NAMALWA (cell line): ENCODE measurements around the gene KRT7.
A peak's percentile ranks its signal among the peaks of the same experiment; 100 is the strongest.

ENCODE experiments used
- DNase-seq: peaks from one replicate; pipeline ENCODE4 v3.0.0-alpha.2; 2015; ENCODE audit warnings: low spot score

Gene KRT7

GRCh38 chr12:52211716-52212585 is 21.1 kb upstream of the KRT7 start:
- DNase-seq: no peak

- DNase-seq: no peak
Measured at GRCh38 chr12:52212701-52213563, 20.1 kb upstream of the KRT7 start.

- DNase-seq: peak; percentile 66
Measured at GRCh38 chr12:52213564-52214420, 19.3 kb upstream of the KRT7 start.

- DNase-seq: no peak
Measured at GRCh38 chr12:52214421-52214802, 18.6 kb upstream of the KRT7 start.

GRCh38 chr12:52215587-52216031 is 17.4 kb upstream of the KRT7 start:
- no peak for DNase-seq

GRCh38 chr12:52216100-52216499 is 16.9 kb upstream of the KRT7 start:
- DNase-seq: no peak

- DNase-seq: no peak
Measured at GRCh38 chr12:52216807-52217206, 16.2 kb upstream of the KRT7 start.

- no peak for DNase-seq
Measured at GRCh38 chr12:52217223-52217622, 15.8 kb upstream of the KRT7 start.

GRCh38 chr12:52218001-52218400 is 15.0 kb upstream of the KRT7 start:
- no peak for DNase-seq

GRCh38 chr12:52220477-52220876 is 12.6 kb upstream of the KRT7 start:
- DNase-seq: no peak

- no peak for DNase-seq
Measured at GRCh38 chr12:52221070-52221781, 11.8 kb upstream of the KRT7 start.

GRCh38 chr12:52221912-52222457 is 11.1 kb upstream of the KRT7 start:
- peak; percentile 62 for DNase-seq

GRCh38 chr12:52222692-52223091 is 10.4 kb upstream of the KRT7 start:
- DNase-seq: no peak

GRCh38 chr12:52223406-52224039 is 9.5 kb upstream of the KRT7 start:
- DNase-seq: no peak

GRCh38 chr12:52224151-52224550 is 8.9 kb upstream of the KRT7 start:
- DNase-seq: no peak

- no peak for DNase-seq
Measured at GRCh38 chr12:52225752-52226151, 7.3 kb upstream of the KRT7 start.

GRCh38 chr12:52226446-52226845 is 6.6 kb upstream of the KRT7 start:
- DNase-seq: no peak

GRCh38 chr12:52227606-52228166 is 5.4 kb upstream of the KRT7 start:
- no peak for DNase-seq

- DNase-seq: no peak
Measured at GRCh38 chr12:52228366-52228765, 4.7 kb upstream of the KRT7 start.

- no peak for DNase-seq
Measured at GRCh38 chr12:52228931-52229330, 4.1 kb upstream of the KRT7 start.
